OCI-LY1 (cell line): ENCODE measurements around the gene LMNA.

Source experiments
- H2AFZ ChIP-seq: fragments of 200-600 bp; sonication (generic), shearing (Covaris generic); 2 replicates; pipeline ENCODE4 v1.6.0; 2014; ENCODE audit warnings: antibody characterized with exemption, mild to moderate bottlenecking, low read length
- H3F3A ChIP-seq: fragments of 200-600 bp; sonication (generic), shearing (Covaris generic); 2 replicates; pipeline ENCODE4 v1.6.0; 2014; ENCODE audit warnings: mild to moderate bottlenecking, antibody characterized with exemption, low read length, moderate library complexity; ENCODE audit not compliant: insufficient read depth
- H3K27ac ChIP-seq: fragments of 200-600 bp; sonication (generic); 2 replicates; pipeline ENCODE4 v1.5.1; 2014; ENCODE audit warnings: low read length, mixed run types, mild to moderate bottlenecking, low read depth; ENCODE audit not compliant: poor library complexity, severe bottlenecking
- H3K27me3 ChIP-seq: fragments of 200-600 bp; sonication (generic); 2 replicates; pipeline ENCODE4 v1.6.0; 2014; ENCODE audit warnings: antibody characterized with exemption, mild to moderate bottlenecking, low read length, moderate library complexity; ENCODE audit not compliant: insufficient read depth
- H3K36me3 ChIP-seq: fragments of 200-600 bp; sonication (generic); 2 replicates; pipeline ENCODE4 v1.6.1; 2014; ENCODE audit warnings: mild to moderate bottlenecking, antibody characterized with exemption, low read length, moderate library complexity, mixed read lengths; ENCODE audit not compliant: insufficient read depth
- H3K4me1 ChIP-seq: fragments of 200-600 bp; sonication (generic); 2 replicates; pipeline ENCODE4 v1.5.1; 2014; ENCODE audit warnings: mild to moderate bottlenecking, low read length, moderate library complexity; ENCODE audit not compliant: insufficient read depth, severe bottlenecking
- H3K4me2 ChIP-seq: fragments of 200-600 bp; sonication (generic), shearing (Covaris generic); 2 replicates; pipeline ENCODE4 v1.6.1; 2014; ENCODE audit warnings: low read length
- H3K4me3 ChIP-seq: fragments of 200-600 bp; sonication (generic); 2 replicates; pipeline ENCODE4 v1.5.1; 2014; ENCODE audit warnings: low read length, low read depth, mild to moderate bottlenecking, mixed read lengths; ENCODE audit not compliant: poor library complexity, severe bottlenecking
- H3K79me2 ChIP-seq: fragments of 200-600 bp; shearing (Covaris generic); 2 replicates; pipeline ENCODE4 v1.6.1; 2016; ENCODE audit warnings: mixed run types, low read length, mixed read lengths; ENCODE audit not compliant: insufficient read depth
- H3K9ac ChIP-seq: fragments of 200-600 bp; sonication (generic), shearing (Covaris generic); 2 replicates; pipeline ENCODE4 v1.6.1; 2014; ENCODE audit warnings: mild to moderate bottlenecking, low read length, mixed read lengths
- H3K9me2 ChIP-seq: fragments of 200-600 bp; sonication (generic), shearing (Covaris generic); 2 replicates; pipeline ENCODE4 v1.6.1; 2014; ENCODE audit warnings: low read depth, mild to moderate bottlenecking, low read length, mixed read lengths
- H3K9me3 ChIP-seq: fragments of 200-600 bp; shearing (Covaris generic); 2 replicates; pipeline ENCODE4 v1.6.1; 2014; ENCODE audit warnings: low read length, mixed read lengths
- H4K20me1 ChIP-seq: fragments of 200-600 bp; sonication (generic), shearing (Covaris generic); 2 replicates; pipeline ENCODE4 v1.6.0; 2016; ENCODE audit warnings: mild to moderate bottlenecking, low read length; ENCODE audit not compliant: insufficient read depth
- CTCF ChIP-seq: fragments of 200-600 bp; sonication (generic), shearing (Covaris generic); IDR thresholded peaks from 2 replicates; pipeline ENCODE4 v1.5.1; 2017; ENCODE audit warnings: mild to moderate bottlenecking, antibody characterized with exemption, low read length, moderate library complexity, mixed read lengths
- EZH2 ChIP-seq: fragments of 200-600 bp; sonication (generic), shearing (Covaris generic); IDR thresholded peaks from 2 replicates; pipeline ENCODE4 v1.8.0; 2017; ENCODE audit warnings: borderline replicate concordance, mixed run types, mild to moderate bottlenecking, antibody characterized with exemption, low read length, moderate library complexity, mixed read lengths

Gene LMNA

DNA sequence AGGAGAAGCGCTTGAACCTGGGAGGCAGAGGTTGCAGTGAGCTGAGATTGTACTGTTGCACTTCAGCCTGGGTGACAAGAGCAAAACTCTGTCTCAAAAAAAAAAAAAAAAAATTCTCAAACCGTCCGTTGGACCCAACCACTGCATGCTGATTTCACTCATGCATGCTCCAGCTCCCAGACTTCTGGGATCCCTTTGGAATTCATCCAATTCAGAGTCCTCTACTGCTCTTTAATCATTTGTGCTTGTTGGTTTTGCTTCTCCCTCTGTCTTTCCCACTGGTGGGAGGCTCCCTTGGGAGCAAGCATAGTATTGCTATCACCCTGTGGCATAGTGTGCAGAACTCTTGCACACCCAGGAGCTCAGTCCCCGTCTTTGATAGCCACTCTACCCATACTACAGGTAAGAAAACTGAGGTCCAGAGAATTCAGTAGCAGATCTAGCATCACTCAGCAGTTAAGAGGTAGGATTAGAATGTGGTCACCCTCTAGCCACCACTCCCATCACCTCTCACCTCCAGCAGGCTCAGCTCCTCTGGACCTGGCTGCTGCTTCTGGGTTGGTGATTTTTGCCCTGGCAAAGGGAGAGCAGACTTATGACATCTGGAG lies 3.1 kb upstream of the LMNA start:
- Histone ChIP-seq H3K9ac (no peak overlapping the region), H2AFZ (no peak overlapping the region), H3K27ac (no peak overlapping the region), H3K4me3 (no peak overlapping the region), H3K9me3 (no peaks in the 10 kb centered on the region), H3K27me3 (no peaks in the 10 kb centered on the region; the same call in 1 of the 2 replicates), H3F3A (peaks cover 2% of the 10 kb centered on the region; the same call in 1 of the 2 replicates), H3K79me2 (no peaks in the 10 kb centered on the region), H3K9me2 (no peaks in the 10 kb centered on the region), H3K4me2 (no peak overlapping the region), H3K4me1 (peaks cover 13% of the 10 kb centered on the region), H3K36me3 (no peaks in the 10 kb centered on the region), H4K20me1 (no peaks in the 10 kb centered on the region)
- TF ChIP-seq CTCF, result no peak
- TF ChIP-seq EZH2, result no peak

DNA sequence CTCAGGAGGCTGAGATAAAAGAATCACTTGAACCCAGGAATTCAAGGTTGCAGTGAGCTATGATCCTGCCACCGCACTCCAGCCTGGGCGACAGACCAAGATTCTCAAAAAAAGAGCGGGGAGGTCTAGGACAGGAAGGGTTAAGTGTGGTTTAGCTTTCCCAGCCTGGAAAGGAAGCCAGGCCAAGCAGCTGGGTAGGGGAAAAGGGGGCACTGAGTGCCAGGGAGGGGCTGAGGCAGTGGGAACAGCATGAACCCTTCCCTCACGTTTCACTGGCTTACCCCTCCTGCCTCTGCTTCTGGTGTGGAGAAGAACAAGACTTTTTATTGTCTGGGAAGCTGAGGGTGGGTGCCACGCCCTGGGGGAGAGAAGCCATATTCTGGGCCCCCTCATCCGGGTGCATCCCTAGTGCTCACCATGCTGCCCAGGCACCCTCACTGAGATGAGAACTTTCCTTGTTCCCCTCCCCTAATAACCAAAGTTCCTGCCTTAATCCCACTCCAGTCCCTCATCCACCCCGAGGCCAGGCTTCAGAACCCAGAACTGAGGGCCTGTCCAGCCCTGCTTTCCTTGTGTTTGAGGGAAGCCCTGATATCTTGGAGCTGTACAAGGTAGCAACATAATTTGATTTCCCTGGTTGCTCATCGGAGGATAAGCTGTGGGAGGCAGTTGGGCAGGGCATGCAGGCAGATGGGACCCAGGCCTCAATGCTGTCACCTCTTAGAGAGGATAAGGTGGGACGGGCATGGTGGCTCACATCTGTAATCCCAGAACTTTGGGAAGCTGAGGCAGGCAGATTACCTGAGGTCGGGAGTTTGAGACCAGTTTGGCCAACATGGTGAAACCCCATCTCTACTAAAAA lies 2.0 kb upstream of the LMNA start:
- Histone ChIP-seq H3K27me3 (no peaks in the 10 kb centered on the region; the same call in 1 of the 2 replicates), H3K4me3 (no peak overlapping the region), H3F3A (no peaks in the 10 kb centered on the region), H3K9me2 (no peaks in the 10 kb centered on the region), H3K4me2 (no peak overlapping the region), H3K36me3 (no peaks in the 10 kb centered on the region), H4K20me1 (no peaks in the 10 kb centered on the region), H3K4me1 (peaks cover 10% of the 10 kb centered on the region), H3K9me3 (no peaks in the 10 kb centered on the region), H3K9ac (no peak overlapping the region), H2AFZ (no peak overlapping the region), H3K27ac (no peak overlapping the region), H3K79me2 (no peaks in the 10 kb centered on the region)
- TF ChIP-seq CTCF (no peak), EZH2 (no peak)

DNA sequence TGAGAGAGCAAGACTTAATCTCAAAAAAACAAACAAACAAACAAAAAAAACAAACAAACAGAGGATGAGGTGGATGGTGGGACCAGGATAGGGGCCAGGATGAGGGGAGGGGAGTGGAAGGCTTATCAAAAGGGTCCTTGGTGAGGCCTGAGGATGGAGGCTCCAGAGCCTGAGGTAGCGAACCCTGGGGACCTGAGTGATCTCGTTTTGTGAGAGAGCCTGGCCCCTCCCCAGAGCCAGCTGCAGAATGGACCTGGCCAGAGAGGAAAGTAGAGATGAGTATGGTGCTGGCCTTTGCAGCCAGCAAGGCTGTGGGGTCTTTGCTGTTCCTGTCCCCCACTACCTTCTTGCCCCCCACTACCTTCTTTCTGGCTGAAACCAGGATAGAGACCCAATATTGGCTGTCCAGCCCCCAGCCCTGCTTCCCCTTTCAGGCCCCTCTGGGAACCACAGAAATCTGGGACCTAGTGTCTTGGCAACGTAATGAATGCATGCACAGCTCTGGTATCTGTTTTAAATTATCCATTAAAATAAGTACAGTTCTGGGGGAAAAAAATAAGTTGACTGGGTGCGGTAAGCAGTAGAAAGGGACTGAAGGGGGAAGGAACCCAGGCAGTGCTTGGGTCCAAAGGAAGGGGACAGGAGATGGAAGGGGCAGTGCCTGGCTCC lies 1.1 kb upstream of the LMNA start:
- Histone ChIP-seq H3K9ac (no peak overlapping the region), H3K36me3 (no peaks in the 10 kb centered on the region), H3K27me3 (no peaks in the 10 kb centered on the region; the same call in 1 of the 2 replicates), H3K27ac (no peak overlapping the region), H3K4me2 (no peak overlapping the region), H3K4me3 (no peak overlapping the region), H3K79me2 (no peaks in the 10 kb centered on the region), H3F3A (no peaks in the 10 kb centered on the region), H3K9me3 (no peaks in the 10 kb centered on the region), H3K4me1 (peaks cover 10% of the 10 kb centered on the region), H4K20me1 (no peaks in the 10 kb centered on the region), H3K9me2 (no peaks in the 10 kb centered on the region), H2AFZ (no peak overlapping the region)
- TF ChIP-seq CTCF, result no peak
- TF ChIP-seq EZH2, result no peak
